AML-193 (cell line): ENCODE results near the gene FHIP1A.

Experiments used
- DNase-seq, 2 experiments: peaks; one replicate each; lab custom pipeline; 2025; lab: John Stamatoyannopoulos, UW

Gene FHIP1A

GRCh38 chr4:151458148-151458547, 49.2 kb downstream of the FHIP1A start:
- DNase-seq = no peak
